Measurements from ENCODE around the gene TAMALIN.

Gene TAMALIN

GRCh38 chr12:52014567-52015530, 8.1 kb downstream of the TAMALIN start:
- no peak for DNase-seq

- DNase-seq: peak; percentile 17
Measured at GRCh38 chr12:52015532-52016041, 8.8 kb downstream of the TAMALIN start.

- no peak for DNase-seq
Measured at GRCh38 chr12:52018433-52019112, 11.8 kb downstream of the TAMALIN start.

GRCh38 chr12:52019113-52019770, 12.5 kb downstream of the TAMALIN start:
- no peak for DNase-seq

- DNase-seq: peak; percentile 72
Measured at GRCh38 chr12:52020539-52021336, 14.0 kb downstream of the TAMALIN start.

GRCh38 chr12:52022841-52023181, 16.1 kb downstream of the TAMALIN start:
- DNase-seq: no peak

- peak; percentile 90 for DNase-seq
Measured at GRCh38 chr12:52023182-52023975, 16.6 kb downstream of the TAMALIN start.

GRCh38 chr12:52023976-52024688, 17.4 kb downstream of the TAMALIN start:
- DNase-seq: no peak

- DNase-seq: peak; percentile 66
Measured at GRCh38 chr12:52024845-52025230, 18.1 kb downstream of the TAMALIN start.

GRCh38 chr12:52026263-52026662, 19.5 kb downstream of the TAMALIN start:
- DNase-seq: no peak

GRCh38 chr12:52027085-52027843, 20.5 kb downstream of the TAMALIN start:
- DNase-seq: no peak

GRCh38 chr12:52029685-52030084, 22.9 kb downstream of the TAMALIN start:
- no peak for DNase-seq

GRCh38 chr12:52032446-52032803, 25.7 kb downstream of the TAMALIN start:
- DNase-seq: no peak

- DNase-seq: peak; percentile 92
Measured at GRCh38 chr12:52032804-52033445, 26.2 kb downstream of the TAMALIN start.

- DNase-seq: no peak
Measured at GRCh38 chr12:52033446-52034140, 26.8 kb downstream of the TAMALIN start.

GRCh38 chr12:52035190-52035589, 28.4 kb downstream of the TAMALIN start:
- DNase-seq: no peak

GRCh38 chr12:52035926-52036325, 29.2 kb downstream of the TAMALIN start:
- no peak for DNase-seq

GRCh38 chr12:52036587-52037171, 29.9 kb downstream of the TAMALIN start:
- DNase-seq: peak; percentile 95

Measured in CD4-positive, alpha-beta T cell treated with Interleukin-10 for 1 hour (primary cell).